ENCODE data around the gene TMOD2. TPM values are rescaled to one million over a fixed set of nuclear protein-coding genes. Genes with fewer than 3 reads are reported as not detected.

TMOD2 gene
- total RNA-seq, 2 donors from 2014 or later = 5.1 to 7.3 TPM

Other genes with a start within 250 kb of the TMOD2 start
- gene DMXL2, start 128.8 kb upstream of the TMOD2 start, total RNA-seq = 10 to 100 TPM in 1 of 2 donors, 1 to 10 TPM in 1; 8.8 to 10.8 TPM
- gene SCG3, start 70.1 kb upstream of the TMOD2 start, total RNA-seq = not detected
- 10 to 100 TPM; 22.8 to 23.1 TPM for gene LYSMD2, start 13.9 kb upstream of the TMOD2 start, total RNA-seq
- gene TMOD3, start 78.1 kb downstream of the TMOD2 start, total RNA-seq = 10 to 100 TPM; 48.6 to 55.1 TPM
- 10 to 100 TPM; 21.4 to 22.7 TPM for gene LEO1, start 220.2 kb downstream of the TMOD2 start, total RNA-seq